ENCODE data around the gene CLASP1.

The CLASP1 gene

GRCh38 chr2:121360566-121361300 lies 288.5 kb downstream of the CLASP1 start:
- Mint-ChIP-seq H3K27me3 (no peaks in the 10 kb centered on the region), H3K4me1 (ENCODE audit: low read depth) (no peaks in the 10 kb centered on the region), H3K9me3 (no peaks in the 10 kb centered on the region), H3K27ac (no peak overlapping the region), H3K4me3 (no peak overlapping the region), H3K36me3 (ENCODE audit: low read depth) (peaks cover 71% of the 10 kb centered on the region)
- intact Hi-C loops (cut with micrococcal nuclease) = no loop called here

- intact Hi-C loops (cut with micrococcal nuclease) = no loop called here
- no peaks in the 10 kb centered on the region for H3K4me1 Mint-ChIP-seq (ENCODE audit: low read depth)
- no peak overlapping the region for H3K4me3 Mint-ChIP-seq
- H3K9me3 Mint-ChIP-seq = no peaks in the 10 kb centered on the region
- no peaks in the 10 kb centered on the region for H3K27me3 Mint-ChIP-seq
- H3K27ac Mint-ChIP-seq = no peak overlapping the region
- peaks cover 71% of the 10 kb centered on the region for H3K36me3 Mint-ChIP-seq (ENCODE audit: low read depth)
Observed at GRCh38 chr2:121359716-121360565, 289.3 kb downstream of the CLASP1 start.

GRCh38 chr2:121359170-121359569 lies 290.1 kb downstream of the CLASP1 start:
- intact Hi-C loops (cut with micrococcal nuclease) = no loop called here
- Mint-ChIP-seq H3K27me3 (no peaks in the 10 kb centered on the region), H3K27ac (no peak overlapping the region), H3K36me3 (ENCODE audit: low read depth) (peaks cover 73% of the 10 kb centered on the region), H3K4me3 (no peak overlapping the region), H3K9me3 (no peaks in the 10 kb centered on the region), H3K4me1 (ENCODE audit: low read depth) (no peaks in the 10 kb centered on the region)

GRCh38 chr2:121358291-121358690 lies 291.0 kb downstream of the CLASP1 start:
- Mint-ChIP-seq H3K9me3 (no peaks in the 10 kb centered on the region), H3K36me3 (ENCODE audit: low read depth) (peaks cover 73% of the 10 kb centered on the region), H3K4me3 (no peak overlapping the region), H3K27ac (no peak overlapping the region), H3K4me1 (ENCODE audit: low read depth) (no peaks in the 10 kb centered on the region), H3K27me3 (no peaks in the 10 kb centered on the region)
- intact Hi-C loops (cut with micrococcal nuclease) = no loop called here

GRCh38 chr2:121356058-121356640 lies 293.1 kb downstream of the CLASP1 start:
- intact Hi-C loops (cut with micrococcal nuclease) = loop anchor here (1.0 to 2.0 kb wide), 2 partner anchors 227 to 261 kb away; no protein-coding TSS in a partner anchor
- Mint-ChIP-seq H3K4me1 (ENCODE audit: low read depth) (no peaks in the 10 kb centered on the region), H3K4me3 (no peak overlapping the region), H3K27ac (no peak overlapping the region), H3K27me3 (no peaks in the 10 kb centered on the region), H3K36me3 (ENCODE audit: low read depth) (peaks cover 73% of the 10 kb centered on the region), H3K9me3 (no peaks in the 10 kb centered on the region)

- H3K4me3 Mint-ChIP-seq = no peak overlapping the region
- no peaks in the 10 kb centered on the region for H3K27me3 Mint-ChIP-seq
- peaks cover 73% of the 10 kb centered on the region for H3K36me3 Mint-ChIP-seq (ENCODE audit: low read depth)
- H3K27ac Mint-ChIP-seq = no peak overlapping the region
- intact Hi-C loops (cut with micrococcal nuclease) = no loop called here
- H3K4me1 Mint-ChIP-seq (ENCODE audit: low read depth) = no peaks in the 10 kb centered on the region
- no peaks in the 10 kb centered on the region for H3K9me3 Mint-ChIP-seq
Observed at GRCh38 chr2:121355488-121355887, 293.8 kb downstream of the CLASP1 start.

GRCh38 chr2:121351521-121352318 lies 297.5 kb downstream of the CLASP1 start:
- Mint-ChIP-seq H3K27ac (no peak overlapping the region), H3K4me1 (ENCODE audit: low read depth) (no peaks in the 10 kb centered on the region), H3K27me3 (no peaks in the 10 kb centered on the region), H3K9me3 (no peaks in the 10 kb centered on the region), H3K4me3 (no peak overlapping the region), H3K36me3 (ENCODE audit: low read depth) (peaks cover 100% of the 10 kb centered on the region)
- intact Hi-C loops (cut with micrococcal nuclease) = no loop called here

GRCh38 chr2:121350890-121351289 lies 298.4 kb downstream of the CLASP1 start:
- Mint-ChIP-seq H3K4me3 (no peak overlapping the region), H3K27me3 (no peaks in the 10 kb centered on the region), H3K36me3 (ENCODE audit: low read depth) (peaks cover 100% of the 10 kb centered on the region), H3K27ac (no peak overlapping the region), H3K9me3 (no peaks in the 10 kb centered on the region), H3K4me1 (ENCODE audit: low read depth) (no peaks in the 10 kb centered on the region)
- intact Hi-C loops (cut with micrococcal nuclease) = no loop called here

GRCh38 chr2:121350402-121350775 lies 298.9 kb downstream of the CLASP1 start:
- no peaks in the 10 kb centered on the region for H3K9me3 Mint-ChIP-seq
- no peak overlapping the region for H3K4me3 Mint-ChIP-seq
- no peak overlapping the region for H3K27ac Mint-ChIP-seq
- H3K36me3 Mint-ChIP-seq (ENCODE audit: low read depth) = peaks cover 100% of the 10 kb centered on the region
- H3K4me1 Mint-ChIP-seq (ENCODE audit: low read depth) = no peaks in the 10 kb centered on the region
- intact Hi-C loops (cut with micrococcal nuclease) = no loop called here
- no peaks in the 10 kb centered on the region for H3K27me3 Mint-ChIP-seq

- intact Hi-C loops (cut with micrococcal nuclease) = no loop called here
- H3K4me1 Mint-ChIP-seq (ENCODE audit: low read depth) = no peaks in the 10 kb centered on the region
- H3K27ac Mint-ChIP-seq = no peak overlapping the region
- H3K36me3 Mint-ChIP-seq (ENCODE audit: low read depth) = peaks cover 100% of the 10 kb centered on the region
- H3K9me3 Mint-ChIP-seq = no peaks in the 10 kb centered on the region
- H3K27me3 Mint-ChIP-seq = no peaks in the 10 kb centered on the region
- H3K4me3 Mint-ChIP-seq = no peak overlapping the region
Observed at GRCh38 chr2:121349721-121350401, 299.4 kb downstream of the CLASP1 start.

GRCh38 chr2:121348128-121348740 lies 301.0 kb downstream of the CLASP1 start:
- H3K9me3 Mint-ChIP-seq = no peaks in the 10 kb centered on the region
- no peaks in the 10 kb centered on the region for H3K27me3 Mint-ChIP-seq
- intact Hi-C loops (cut with micrococcal nuclease) = no loop called here
- H3K4me1 Mint-ChIP-seq (ENCODE audit: low read depth) = no peaks in the 10 kb centered on the region
- no peak overlapping the region for H3K27ac Mint-ChIP-seq
- H3K36me3 Mint-ChIP-seq (ENCODE audit: low read depth) = peaks cover 100% of the 10 kb centered on the region
- no peak overlapping the region for H3K4me3 Mint-ChIP-seq

GRCh38 chr2:121346859-121347258 lies 302.4 kb downstream of the CLASP1 start:
- Mint-ChIP-seq H3K4me1 (ENCODE audit: low read depth) (no peaks in the 10 kb centered on the region), H3K9me3 (no peaks in the 10 kb centered on the region), H3K4me3 (no peak overlapping the region), H3K27ac (no peak overlapping the region), H3K27me3 (no peaks in the 10 kb centered on the region), H3K36me3 (ENCODE audit: low read depth) (peaks cover 100% of the 10 kb centered on the region)
- intact Hi-C loops (cut with micrococcal nuclease) = no loop called here

GRCh38 chr2:121346407-121346806 lies 302.9 kb downstream of the CLASP1 start:
- Mint-ChIP-seq H3K4me3 (no peak overlapping the region), H3K36me3 (ENCODE audit: low read depth) (peaks cover 99% of the 10 kb centered on the region), H3K27ac (no peak overlapping the region), H3K9me3 (no peaks in the 10 kb centered on the region), H3K27me3 (no peaks in the 10 kb centered on the region), H3K4me1 (ENCODE audit: low read depth) (no peaks in the 10 kb centered on the region)
- intact Hi-C loops (cut with micrococcal nuclease) = no loop called here

All from dendritic cell treated with granulocyte-macrophage colony-stimulating factor and Interleukin-4, amounts not matched to agents 40 ng/mL and 50 ng/mL, for 4 days (primary cell).